Stomach (tissue), 9 donors: ENCODE data around the gene RRAS. TPM values are rescaled to one million over a fixed set of nuclear protein-coding genes. Genes with fewer than 3 reads are reported as not detected.

Experiments
- DNase-seq, 2 donors: peaks; one replicate each; pipeline versions ENCODE4 v3.0.0 to v3.0.0-alpha.2; 2013 to 2019
- H3K27ac ChIP-seq, 5 donors: fragments of 200-600 bp in 4 of 5; sonication (generic) in 4 of 5; one replicate each; pipeline ENCODE4 v1.5.1; 2013 to 2019; ENCODE audit warnings: mild to moderate bottlenecking in 1 of 5, moderate library complexity in 1 of 5
- H3K27me3 ChIP-seq, 3 donors: fragments of 200-600 bp; sonication (generic); one replicate each; pipeline ENCODE4 v1.5.1; 2017 to 2019; ENCODE audit warnings: mixed run types in 1 of 3
- H3K36me3 ChIP-seq, 4 donors: fragments of 200-600 bp; sonication (generic); 1 replicate in 3 of 4; 2 replicates in 1 of 4; pipeline ENCODE4 v1.5.1; 2016 to 2019
- H3K4me1 ChIP-seq, 4 donors: fragments of 200-600 bp; sonication (generic); one replicate each; pipeline ENCODE4 v1.5.1; 2016 to 2019
- H3K4me3 ChIP-seq, 4 donors: fragments of 200-600 bp; sonication (generic) in 3 of 4; one replicate each; pipeline ENCODE4 v1.5.1; 2016 to 2019; ENCODE audit warnings: mild to moderate bottlenecking in 1 of 4
- H3K9me3 ChIP-seq, 4 donors: fragments of 200-600 bp; sonication (generic); one replicate each; pipeline ENCODE4 v1.5.1; 2016 to 2019
- EP300 ChIP-seq: sonication (generic); formaldehyde crosslinking; IDR thresholded peaks from one replicate; pipeline ENCODE4 v1.6.1; 2017; ENCODE audit warnings: antibody characterized with exemption
- POLR2A ChIP-seq, 4 donors: fragments of 450-650 bp; IDR thresholded peaks; one replicate each; pipeline ENCODE4 v1.6.1; 2016; ENCODE audit warnings: antibody characterized with exemption in 4 of 4, control low read depth in 2 of 4, mild to moderate bottlenecking in 1 of 4, moderate library complexity in 1 of 4
- POLR2AphosphoS5 ChIP-seq, 3 donors: sonication (generic); formaldehyde crosslinking; IDR thresholded peaks; one replicate each; pipeline ENCODE4 v1.6.1; 2016; ENCODE audit warnings: antibody characterized with exemption in 3 of 3
- WGBS, 5 donors: extraction: QIAGEN DNeasy Blood & Tissue Kit in 3 of 5; methylation state at CpG; one replicate each; pipeline versions ENCODE4 v1.1.5 to v1.1.7; 2013 to 2018; 5-methylcytosine and 5-hydroxymethylcytosine counted together
- intact Hi-C: fragments of 100-400 bp; cut with DNase I; formaldehyde crosslinking; loops from one replicate; pipeline ENCODE4 v1.15.1; 2023; ENCODE audit warnings: low total_unique reads
- polyA plus RNA-seq, 3 donors: library from polyadenylated mRNA; stranded (reverse); fragments of 200-250 nt; gene quantifications; one replicate each; pipeline ENCODE4 v1.2.3, GENCODE V29; 2013
- total RNA-seq, 5 donors: library from RNA; depleted of rRNA; stranded (reverse); fragments of >200 nt; gene quantifications; one replicate each; pipeline versions ENCODE4 v1.1.0 to v1.2.3, GENCODE V29; 2014 to 2016
- TF ChIP-seq, protein P1 (sequence below), 7 experiments: fragments of 450-650 bp in 4 of 7; fragments of 200-600 bp in 3 of 7; sonication (generic) in 3 of 7; IDR thresholded peaks; one replicate each; pipeline ENCODE4 v1.5.1; 2016 to 2019; ENCODE audit warnings: antibody characterized with exemption in 7 of 7, control low read depth in 2 of 7, mild to moderate bottlenecking in 1 of 7
- donor health status: healthy with polysubstance abuse.
- donor health status: Bipolar disorder and iron deficiency.
- donor health status: healthy.

Gene RRAS
- total and polyA plus RNA-seq, 8 donors = 7.7 to 145 (median 103) TPM

DNA sequence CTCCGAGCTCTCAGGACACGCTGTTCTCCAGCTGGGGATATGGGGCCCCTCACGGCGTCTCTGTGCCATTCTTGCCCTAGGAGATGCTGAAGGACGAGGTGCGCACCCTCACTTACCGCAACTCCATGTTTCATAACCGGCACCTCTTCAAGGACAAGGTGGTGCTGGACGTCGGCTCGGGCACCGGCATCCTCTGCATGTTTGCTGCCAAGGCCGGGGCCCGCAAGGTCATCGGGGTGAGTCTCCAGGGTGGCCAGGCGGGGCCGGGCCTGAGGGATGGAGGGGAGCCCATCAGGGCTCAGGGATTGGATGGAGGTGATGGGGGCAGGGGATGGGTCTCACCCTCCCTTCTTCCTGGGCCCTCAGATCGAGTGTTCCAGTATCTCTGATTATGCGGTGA, 41.9 kb upstream of the RRAS start:
- no peak overlapping the region for H3K4me3 ChIP-seq
- no peak for DNase-seq
- intact Hi-C loops = no loop called here
- H3K27ac ChIP-seq = no peak overlapping the region
- TF ChIP-seq, protein P1, sequence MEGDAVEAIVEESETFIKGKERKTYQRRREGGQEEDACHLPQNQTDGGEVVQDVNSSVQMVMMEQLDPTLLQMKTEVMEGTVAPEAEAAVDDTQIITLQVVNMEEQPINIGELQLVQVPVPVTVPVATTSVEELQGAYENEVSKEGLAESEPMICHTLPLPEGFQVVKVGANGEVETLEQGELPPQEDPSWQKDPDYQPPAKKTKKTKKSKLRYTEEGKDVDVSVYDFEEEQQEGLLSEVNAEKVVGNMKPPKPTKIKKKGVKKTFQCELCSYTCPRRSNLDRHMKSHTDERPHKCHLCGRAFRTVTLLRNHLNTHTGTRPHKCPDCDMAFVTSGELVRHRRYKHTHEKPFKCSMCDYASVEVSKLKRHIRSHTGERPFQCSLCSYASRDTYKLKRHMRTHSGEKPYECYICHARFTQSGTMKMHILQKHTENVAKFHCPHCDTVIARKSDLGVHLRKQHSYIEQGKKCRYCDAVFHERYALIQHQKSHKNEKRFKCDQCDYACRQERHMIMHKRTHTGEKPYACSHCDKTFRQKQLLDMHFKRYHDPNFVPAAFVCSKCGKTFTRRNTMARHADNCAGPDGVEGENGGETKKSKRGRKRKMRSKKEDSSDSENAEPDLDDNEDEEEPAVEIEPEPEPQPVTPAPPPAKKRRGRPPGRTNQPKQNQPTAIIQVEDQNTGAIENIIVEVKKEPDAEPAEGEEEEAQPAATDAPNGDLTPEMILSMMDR (IDR thresholded peaks at IDR 0.05) = no peak
- TF ChIP-seq POLR2AphosphoS5 (IDR thresholded peaks at IDR 0.05) = no peak
- no peak for TF ChIP-seq EP300
- TF ChIP-seq POLR2A (IDR thresholded peaks at IDR 0.05) = no peak
- 87 to 90% (median 88%) methylated on average over 19 of the region's 19 CpGs for WGBS, 5 donors
- no peaks in the 10 kb centered on the region for H3K27me3 ChIP-seq
- peaks cover 34 to 41% (median 39%) of the 10 kb centered on the region in 4 donors for H3K4me1 ChIP-seq
- no peaks in the 10 kb centered on the region for H3K9me3 ChIP-seq
- H3K36me3 ChIP-seq = peaks cover 53 to 70% (median 60%) of the 10 kb centered on the region in 4 donors

DNA sequence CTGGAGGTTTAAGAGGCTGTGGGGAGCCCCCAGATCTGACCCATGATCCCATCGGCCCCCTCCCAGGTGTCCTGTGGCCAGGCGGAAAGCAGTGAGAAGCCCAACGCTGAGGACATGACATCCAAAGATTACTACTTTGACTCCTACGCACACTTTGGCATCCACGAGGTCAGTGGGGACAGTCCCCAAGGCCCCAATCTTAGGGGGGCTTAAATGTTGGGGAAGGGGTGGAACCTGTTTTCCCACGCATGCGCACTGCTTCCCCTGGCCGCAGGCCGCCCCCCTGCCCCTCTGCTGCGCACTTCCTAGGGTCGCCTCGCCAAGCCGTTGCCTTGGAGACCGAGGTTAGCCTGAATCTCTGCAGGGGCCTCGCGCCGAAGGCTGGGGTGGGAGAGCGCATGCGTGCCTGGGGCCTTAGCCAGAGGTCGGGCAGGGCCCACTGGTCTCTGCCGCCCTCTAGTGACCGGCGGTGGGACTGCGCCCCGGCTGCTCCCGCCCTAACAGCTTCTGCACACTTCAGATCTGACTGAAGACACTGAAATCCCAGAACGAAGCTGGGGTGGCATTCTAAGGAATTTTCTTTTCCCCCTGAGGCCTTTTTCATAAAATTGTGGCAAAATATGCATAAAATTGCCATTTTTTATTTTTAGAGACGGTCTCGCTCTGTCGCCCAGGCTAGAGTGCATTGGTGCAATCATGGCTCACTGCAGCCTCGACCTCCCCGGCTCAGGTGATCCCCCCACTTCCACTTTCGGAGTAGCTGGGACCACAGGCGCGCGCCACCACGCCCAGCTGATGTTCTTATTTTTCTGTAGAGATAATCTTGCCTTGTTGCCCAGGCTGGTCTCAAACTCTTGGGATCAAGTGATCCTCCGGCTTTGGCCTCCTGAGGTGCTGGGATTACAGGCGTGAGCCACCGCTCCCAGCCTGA, 40.7 kb upstream of the RRAS start:
- TF ChIP-seq EP300 (no peak), POLR2AphosphoS5 (IDR thresholded peaks at IDR 0.05) (peak in 2 of 3 donors; percentile 27 to 83), POLR2A (IDR thresholded peaks at IDR 0.05) (no peak)
- TF ChIP-seq, protein P1 (IDR thresholded peaks at IDR 0.05) = peak in 5 of 7 experiments; percentile 87 to 100 (median 100)
- 32 to 42% (median 36%) methylated on average over 32 to 40 of the region's 40 CpGs for WGBS, 5 donors
- peak overlapping the region; percentile 28 to 95 (median 71) for H3K27ac ChIP-seq
- no peaks in the 10 kb centered on the region for H3K9me3 ChIP-seq
- H3K27me3 ChIP-seq = no peaks in the 10 kb centered on the region
- H3K36me3 ChIP-seq = peaks cover 42 to 59% (median 49%) of the 10 kb centered on the region in 4 donors
- peaks cover 39 to 47% (median 45%) of the 10 kb centered on the region in 4 donors for H3K4me1 ChIP-seq
- H3K4me3 ChIP-seq = peak overlapping the region; percentile 8 to 95 (median 23)
- peak; percentile 93 to 98 for DNase-seq
- intact Hi-C loops = no loop called here

DNA sequence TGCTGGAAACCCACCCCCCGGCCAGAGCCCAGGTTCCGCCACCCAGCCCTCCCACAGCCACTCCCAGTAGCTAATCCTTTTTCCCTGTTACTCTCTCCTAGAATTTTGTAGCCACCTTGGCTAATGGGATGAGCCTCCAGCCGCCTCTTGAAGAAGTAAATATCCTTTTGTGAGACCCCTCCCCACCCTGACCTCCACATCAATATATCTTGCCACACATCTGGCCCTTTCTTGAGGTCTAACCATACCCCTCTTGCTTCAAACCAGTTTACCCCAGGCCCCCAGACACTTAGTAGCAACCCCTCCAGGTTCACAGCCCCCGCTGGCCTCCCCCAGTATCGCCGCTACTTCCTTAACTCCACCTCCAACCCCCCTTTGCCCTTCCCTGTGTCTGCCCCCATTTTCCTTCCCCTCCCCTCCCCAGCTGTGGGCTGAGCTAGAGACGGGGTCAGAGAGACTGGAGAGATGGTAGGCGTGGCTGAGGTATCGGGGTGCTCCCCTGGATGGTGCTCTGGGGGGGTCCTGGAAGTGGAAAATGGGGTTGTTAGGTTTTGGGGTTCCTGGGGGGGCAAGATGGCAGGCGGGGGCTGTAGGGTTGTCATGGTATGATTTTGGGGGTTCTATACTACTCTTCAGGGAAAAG, 39.9 kb upstream of the RRAS start:
- intact Hi-C loops = no loop called here
- 51 to 60% (median 55%) methylated on average over 10 of the region's 10 CpGs for WGBS, 5 donors
- Histone ChIP-seq H3K27ac (peak overlapping the region in 3 of 5 donors; percentile 53 to 95 (median 90)), H3K36me3 (peaks cover 34 to 51% (median 41%) of the 10 kb centered on the region in 4 donors), H3K4me1 (peaks cover 39 to 55% (median 49%) of the 10 kb centered on the region in 4 donors), H3K4me3 (peak overlapping the region in 2 of 4 donors; percentile 22 to 95), H3K9me3 (no peaks in the 10 kb centered on the region), H3K27me3 (no peaks in the 10 kb centered on the region)
- DNase-seq = peak in 1 of 2 donors; percentile 43
- TF ChIP-seq, protein P1 (IDR thresholded peaks at IDR 0.05) = no peak
- no peak for TF ChIP-seq EP300
- no peak for TF ChIP-seq POLR2A (IDR thresholded peaks at IDR 0.05)
- no peak for TF ChIP-seq POLR2AphosphoS5 (IDR thresholded peaks at IDR 0.05)

DNA sequence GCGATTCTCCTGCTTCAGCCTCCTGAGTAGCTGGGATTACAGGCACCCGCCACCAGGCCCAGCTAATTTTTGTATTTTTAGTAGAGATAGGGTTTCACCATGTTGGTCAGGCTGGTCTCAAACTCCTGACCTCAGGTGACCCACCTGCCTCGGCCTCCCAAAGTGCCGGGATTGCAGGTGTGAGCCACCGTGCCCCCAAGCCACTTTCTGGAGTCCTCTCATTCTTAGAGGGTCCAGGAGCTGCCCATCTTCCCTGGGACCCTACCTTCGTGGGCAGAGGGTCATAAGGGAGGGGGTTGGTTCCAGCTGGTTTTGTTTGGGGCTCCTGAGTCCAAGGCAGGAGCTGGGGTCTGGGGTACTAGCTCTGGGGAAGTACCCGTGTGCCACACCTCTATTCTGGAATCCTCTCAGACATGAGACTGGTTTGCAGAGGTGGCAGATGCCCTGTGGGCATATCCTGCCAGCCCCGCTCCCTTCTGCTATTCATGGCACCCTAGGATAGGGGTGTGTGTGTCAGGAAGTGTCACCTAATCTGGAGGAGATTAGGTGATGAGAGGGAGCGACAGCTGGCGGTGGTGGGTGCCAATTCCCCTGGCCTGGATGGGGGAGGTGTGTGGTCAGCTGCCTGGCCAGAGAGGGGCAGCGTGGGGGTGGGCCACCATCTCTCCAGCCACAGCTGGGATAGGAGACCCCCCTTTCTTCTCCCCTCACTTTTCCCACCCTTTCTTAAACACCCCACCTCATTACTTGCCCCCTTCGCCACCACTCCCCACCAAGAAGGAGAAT, 39.2 kb upstream of the RRAS start:
- H3K4me3 ChIP-seq = peak overlapping the region in 1 of 4 donors; percentile 95
- intact Hi-C loops = no loop called here
- H3K27ac ChIP-seq = peak overlapping the region in 3 of 5 donors; percentile 90 to 95 (median 95)
- H3K9me3 ChIP-seq = no peaks in the 10 kb centered on the region
- H3K27me3 ChIP-seq = no peaks in the 10 kb centered on the region
- peaks cover 27 to 44% (median 34%) of the 10 kb centered on the region in 4 donors for H3K36me3 ChIP-seq
- DNase-seq = no peak
- TF ChIP-seq POLR2AphosphoS5 (IDR thresholded peaks at IDR 0.05) (no peak), EP300 (no peak), POLR2A (IDR thresholded peaks at IDR 0.05) (no peak)
- TF ChIP-seq, protein P1 (IDR thresholded peaks at IDR 0.05) = no peak
- peaks cover 39 to 57% (median 49%) of the 10 kb centered on the region in 4 donors for H3K4me1 ChIP-seq
- WGBS, 5 donors = 45 to 59% (median 48%) methylated on average over 12 of the region's 12 CpGs
